Rectal smooth muscle tissue (tissue), 1 donor: ENCODE data around the gene STAC3.

Experiments
- H3K27ac ChIP-seq: one replicate; pipeline ENCODE4 v1.7.0; 2013; ENCODE audit warnings: low read depth, low read length, inconsistent platforms
- H3K27me3 ChIP-seq: one replicate; pipeline ENCODE4 v1.7.0; 2013; ENCODE audit warnings: low read length; ENCODE audit not compliant: control insufficient read depth, insufficient read depth
- H3K36me3 ChIP-seq: one replicate; pipeline ENCODE4 v1.7.0; 2013; ENCODE audit warnings: low read length; ENCODE audit not compliant: control insufficient read depth, insufficient read depth
- H3K4me1 ChIP-seq: one replicate; pipeline ENCODE4 v1.7.0; 2013; ENCODE audit warnings: low read length; ENCODE audit not compliant: control insufficient read depth, insufficient read depth
- H3K4me3 ChIP-seq: one replicate; pipeline ENCODE4 v1.7.0; 2013; ENCODE audit warnings: low read length
- H3K9ac ChIP-seq: one replicate; pipeline ENCODE4 v1.7.0; 2013; ENCODE audit warnings: low read length

Gene STAC3

GRCh38 chr12:57231276-57232021 lies 19.5 kb downstream of the STAC3 start:
- H3K27ac ChIP-seq = no peak overlapping the region
- H3K9ac ChIP-seq = no peak overlapping the region
- peaks cover 25% of the 10 kb centered on the region for H3K36me3 ChIP-seq
- peaks cover 5% of the 10 kb centered on the region for H3K27me3 ChIP-seq
- no peak overlapping the region for H3K4me3 ChIP-seq
- no peaks in the 10 kb centered on the region for H3K4me1 ChIP-seq

GRCh38 chr12:57230381-57231155 lies 20.4 kb downstream of the STAC3 start:
- Histone ChIP-seq H3K4me1 (no peaks in the 10 kb centered on the region), H3K4me3 (peak overlapping the region; percentile 77)

GRCh38 chr12:57229634-57230380 lies 21.2 kb downstream of the STAC3 start, which contains the start of gene SHMT2:
TSS of gene SHMT2 (plus strand) at chr12:57229711. CDS start at chr12:57229779, 68 bp downstream.
- no peaks in the 10 kb centered on the region for H3K4me1 ChIP-seq
- no peak within 1 kb of the TSS for H3K9ac ChIP-seq

More at GRCh38 chr12:57230381-57231155, 20.4 kb downstream of the STAC3 start:
- Histone ChIP-seq H3K9ac (no peak overlapping the region), H3K36me3 (peaks cover 25% of the 10 kb centered on the region), H3K27me3 (peaks cover 11% of the 10 kb centered on the region), H3K27ac (no peak overlapping the region)

GRCh38 chr12:57229046-57229633 lies 21.8 kb downstream of the STAC3 start:
- peaks cover 18% of the 10 kb centered on the region for H3K27me3 ChIP-seq
- no peak overlapping the region for H3K9ac ChIP-seq
- no peaks in the 10 kb centered on the region for H3K4me1 ChIP-seq
- no peak overlapping the region for H3K27ac ChIP-seq
- peaks cover 25% of the 10 kb centered on the region for H3K36me3 ChIP-seq
- peak overlapping the region; percentile 77 for H3K4me3 ChIP-seq

More at GRCh38 chr12:57229634-57230380, 21.2 kb downstream of the STAC3 start, which contains the start of gene SHMT2:
- H3K36me3 ChIP-seq = peaks cover 25% of the 10 kb centered on the region
- no peak within 1 kb of the TSS for H3K27ac ChIP-seq
- H3K4me3 ChIP-seq = peak within 1 kb of the TSS; percentile 77
- peaks cover 12% of the 10 kb centered on the region for H3K27me3 ChIP-seq

- Histone ChIP-seq H3K27me3 (peaks cover 33% of the 10 kb centered on the region), H3K9ac (no peak overlapping the region), H3K4me3 (no peak overlapping the region), H3K4me1 (no peaks in the 10 kb centered on the region), H3K36me3 (peaks cover 12% of the 10 kb centered on the region), H3K27ac (no peak overlapping the region)
These were observed 23.5 kb downstream of the STAC3 start for GRCh38 chr12:57227315-57228115.

GRCh38 chr12:57226588-57227314 lies 24.2 kb downstream of the STAC3 start:
- no peak overlapping the region for H3K27ac ChIP-seq

GRCh38 chr12:57225680-57226210 lies 25.2 kb downstream of the STAC3 start:
- Histone ChIP-seq H3K4me3 (no peak overlapping the region), H3K27me3 (peaks cover 50% of the 10 kb centered on the region), H3K27ac (no peak overlapping the region), H3K4me1 (no peaks in the 10 kb centered on the region), H3K36me3 (no peaks in the 10 kb centered on the region), H3K9ac (no peak overlapping the region)

More at GRCh38 chr12:57226588-57227314, 24.2 kb downstream of the STAC3 start:
- peaks cover 4% of the 10 kb centered on the region for H3K36me3 ChIP-seq
- no peak overlapping the region for H3K4me3 ChIP-seq
- no peaks in the 10 kb centered on the region for H3K4me1 ChIP-seq
- H3K9ac ChIP-seq = no peak overlapping the region
- H3K27me3 ChIP-seq = peaks cover 40% of the 10 kb centered on the region

GRCh38 chr12:57224973-57225679 lies 25.9 kb downstream of the STAC3 start:
- Histone ChIP-seq H3K36me3 (no peaks in the 10 kb centered on the region), H3K4me1 (no peaks in the 10 kb centered on the region), H3K27ac (no peak overlapping the region), H3K4me3 (no peak overlapping the region), H3K9ac (no peak overlapping the region), H3K27me3 (peaks cover 53% of the 10 kb centered on the region)

- Histone ChIP-seq H3K4me3 (peak overlapping the region; percentile 15), H3K27ac (no peak overlapping the region), H3K4me1 (no peaks in the 10 kb centered on the region), H3K27me3 (peaks cover 59% of the 10 kb centered on the region), H3K36me3 (no peaks in the 10 kb centered on the region), H3K9ac (no peak overlapping the region)
These were observed 26.6 kb downstream of the STAC3 start for GRCh38 chr12:57224278-57224972.
